Right lobe of liver (tissue), 6 donors: ENCODE data around the gene PBX4. TPM values are rescaled to one million over a fixed set of nuclear protein-coding genes. Genes with fewer than 3 reads are reported as not detected.

Experiments used
- ATAC-seq, 4 donors: fragments of 200-7000 bp; cut with Tn5 transposase; one replicate each; pipeline ENCODE4 v1.9.1; 2020; ENCODE audit warnings: mild to moderate bottlenecking in 4 of 4, moderate library complexity in 4 of 4
- DNase-seq, 3 donors: peaks; one replicate each; pipeline ENCODE4 v3.0.0-alpha.2; 2020
- H3K27ac ChIP-seq, 3 donors: fragments of 200-600 bp; one replicate each; pipeline ENCODE4 v1.8.0; 2022
- H3K27me3 ChIP-seq, 2 donors: fragments of 200-600 bp; one replicate each; pipeline ENCODE4 v1.8.0; 2022
- H3K36me3 ChIP-seq, 4 donors: fragments of 200-600 bp; sonication (generic) in 1 of 4; one replicate each; pipeline versions ENCODE4 v1.5.1 to v1.8.0; 2017 to 2022; ENCODE audit warnings: control low read depth in 1 of 4
- H3K4me1 ChIP-seq, 4 donors: fragments of 200-600 bp; sonication (generic) in 1 of 4; one replicate each; pipeline versions ENCODE4 v1.5.1 to v1.8.0; 2017 to 2022; ENCODE audit warnings: control low read depth in 1 of 4
- H3K4me3 ChIP-seq, 3 donors: fragments of 200-600 bp; one replicate each; pipeline ENCODE4 v1.8.0; 2022
- H3K9me3 ChIP-seq, 4 donors: fragments of 200-600 bp; sonication (generic) in 1 of 4; one replicate each; pipeline versions ENCODE4 v1.5.1 to v1.8.0; 2017 to 2022; ENCODE audit warnings: control low read depth in 1 of 4
- CTCF ChIP-seq, 4 donors: fragments of 200-600 bp in 3 of 4; fragments of 450-650 bp in 1 of 4; IDR thresholded peaks; one replicate each; pipeline versions ENCODE4 v1.5.1 to v1.8.0; 2016 to 2022; ENCODE audit warnings: antibody characterized with exemption in 4 of 4, mild to moderate bottlenecking in 2 of 4
- POLR2A ChIP-seq: fragments of 450-650 bp; IDR thresholded peaks from one replicate; pipeline ENCODE4 v1.6.1; 2017; ENCODE audit warnings: antibody characterized with exemption, mild to moderate bottlenecking
- WGBS: methylation state at CpG from one replicate; pipeline ENCODE4 v1.1.6; 2018; ENCODE audit warnings: low coverage, low lambda C conversion rate; ENCODE audit not compliant: insufficient coverage; ENCODE audit errors: missing lambda C conversion rate; 5-methylcytosine and 5-hydroxymethylcytosine counted together
- intact Hi-C, 2 donors: fragments of 100-400 bp; cut with DNase I; formaldehyde crosslinking; loops; one replicate each; pipeline versions ENCODE4 v1.11.2 to v1.14.1; 2022
- total RNA-seq, 6 experiments: library from RNA; depleted of rRNA in 2 of 6; stranded (reverse); fragments of >200 nt in 2 of 6; fragmentation: NEBNext Ultra II Directional in 3 of 6; extraction: Animal tissue kit (Norgen Biotek cat#: 25700) in 3 of 6; gene quantifications; one replicate each; pipeline versions ENCODE4 v1.1.0 to v1.2.4, GENCODE V29; 2016 to 2023
- donor health status: DM: no; HTN: yes; CAD: no.
- donor health status: DM: no; HTN: no; CAD: no.
- donor health status: DM: no; HTN: no; CAD: no.
- donor health status: DM: no; HTN: yes; CAD: no.
- donor health status: DM: no; HTN: yes; CAD: no.

Gene PBX4
- total RNA-seq, 6 experiments from 2014 or later = 0.87 TPM; not detected in 5

- 40% methylated on average over 1 of the region's 13 CpGs for WGBS
- Histone ChIP-seq H3K4me1 (no peaks in the 10 kb centered on the region), H3K27me3 (no peaks in the 10 kb centered on the region), H3K9me3 (no peaks in the 10 kb centered on the region), H3K4me3 (no peak overlapping the region), H3K36me3 (no peaks in the 10 kb centered on the region), H3K27ac (no peak overlapping the region)
- intact Hi-C loops = no loop called here
- ATAC-seq (no peak), DNase-seq (no peak)
- no peak for TF ChIP-seq POLR2A
- no peak for TF ChIP-seq CTCF (IDR thresholded peaks at IDR 0.05)
These were observed 37.1 kb downstream of the PBX4 start for GRCh38 chr19:19581391-19581790.

- no peaks in the 10 kb centered on the region for H3K36me3 ChIP-seq
- no peaks in the 10 kb centered on the region for H3K4me1 ChIP-seq
- no peak overlapping the region for H3K4me3 ChIP-seq
- H3K27ac ChIP-seq = no peak overlapping the region
- no peak for TF ChIP-seq CTCF (IDR thresholded peaks at IDR 0.05)
- TF ChIP-seq POLR2A = no peak
- 70% methylated on average over 3 of the region's 4 CpGs for WGBS
- DNase-seq (no peak), ATAC-seq (no peak)
- H3K9me3 ChIP-seq = no peaks in the 10 kb centered on the region
- intact Hi-C loops = no loop called here
- H3K27me3 ChIP-seq = no peaks in the 10 kb centered on the region
These were observed 38.1 kb downstream of the PBX4 start for GRCh38 chr19:19580418-19580817.

GRCh38 chr19:19579533-19580361 is 38.7 kb downstream of the PBX4 start:
- DNase-seq = no peak
- Histone ChIP-seq H3K4me1 (no peaks in the 10 kb centered on the region), H3K27ac (no peak overlapping the region), H3K9me3 (no peaks in the 10 kb centered on the region), H3K4me3 (no peak overlapping the region), H3K36me3 (no peaks in the 10 kb centered on the region), H3K27me3 (no peaks in the 10 kb centered on the region)
- WGBS = 56% methylated on average over 6 of the region's 25 CpGs
- no peak for ATAC-seq
- intact Hi-C loops = no loop called here
- TF ChIP-seq POLR2A = no peak

- H3K4me3 ChIP-seq = no peak overlapping the region
- intact Hi-C loops = no loop called here
- no peaks in the 10 kb centered on the region for H3K4me1 ChIP-seq
- DNase-seq (no peak), ATAC-seq (no peak)
- no peak overlapping the region for H3K27ac ChIP-seq
- H3K9me3 ChIP-seq = no peaks in the 10 kb centered on the region
- no peaks in the 10 kb centered on the region for H3K27me3 ChIP-seq
- H3K36me3 ChIP-seq = no peaks in the 10 kb centered on the region
- 78% methylated on average over 3 of the region's 6 CpGs for WGBS
- TF ChIP-seq CTCF (IDR thresholded peaks at IDR 0.05) (no peak), POLR2A (no peak)
These were observed 40.2 kb downstream of the PBX4 start for GRCh38 chr19:19578252-19578651.

- no peak for TF ChIP-seq POLR2A
- no peak for TF ChIP-seq CTCF (IDR thresholded peaks at IDR 0.05)
- intact Hi-C loops = no loop called here
These were observed 43.1 kb downstream of the PBX4 start for GRCh38 chr19:19575411-19575810.

More at GRCh38 chr19:19575411-19575810, 43.1 kb downstream of the PBX4 start:
- Histone ChIP-seq H3K4me1 (no peaks in the 10 kb centered on the region), H3K4me3 (no peak overlapping the region), H3K27me3 (no peaks in the 10 kb centered on the region), H3K27ac (no peak overlapping the region), H3K36me3 (no peaks in the 10 kb centered on the region), H3K9me3 (no peaks in the 10 kb centered on the region)
- no peak for DNase-seq
- 47% methylated on average over 6 of the region's 6 CpGs for WGBS
- no peak for ATAC-seq
